Measurements from ENCODE around the gene KCNH1.

DNA sequence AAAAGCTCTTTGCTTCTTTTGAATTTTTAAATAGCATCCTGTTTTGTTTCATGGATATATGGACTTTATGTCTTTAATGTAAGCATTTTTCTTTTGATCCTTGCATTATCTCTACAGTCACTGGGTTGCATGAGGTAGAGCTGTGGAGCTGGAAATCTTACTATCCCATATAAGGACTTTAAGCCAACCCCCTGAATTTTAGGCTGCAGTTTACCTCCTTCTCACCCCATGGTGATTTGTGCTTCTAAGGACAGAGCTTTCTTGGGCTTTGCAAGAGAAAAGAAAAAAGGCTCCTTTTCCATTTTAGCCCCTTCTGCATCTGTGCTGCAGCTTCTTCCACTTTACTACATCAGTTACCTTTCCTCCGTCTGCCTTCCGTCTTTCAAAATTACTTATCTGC, 431.4 kb downstream of the KCNH1 start:
- TF ChIP-seq, protein P1, sequence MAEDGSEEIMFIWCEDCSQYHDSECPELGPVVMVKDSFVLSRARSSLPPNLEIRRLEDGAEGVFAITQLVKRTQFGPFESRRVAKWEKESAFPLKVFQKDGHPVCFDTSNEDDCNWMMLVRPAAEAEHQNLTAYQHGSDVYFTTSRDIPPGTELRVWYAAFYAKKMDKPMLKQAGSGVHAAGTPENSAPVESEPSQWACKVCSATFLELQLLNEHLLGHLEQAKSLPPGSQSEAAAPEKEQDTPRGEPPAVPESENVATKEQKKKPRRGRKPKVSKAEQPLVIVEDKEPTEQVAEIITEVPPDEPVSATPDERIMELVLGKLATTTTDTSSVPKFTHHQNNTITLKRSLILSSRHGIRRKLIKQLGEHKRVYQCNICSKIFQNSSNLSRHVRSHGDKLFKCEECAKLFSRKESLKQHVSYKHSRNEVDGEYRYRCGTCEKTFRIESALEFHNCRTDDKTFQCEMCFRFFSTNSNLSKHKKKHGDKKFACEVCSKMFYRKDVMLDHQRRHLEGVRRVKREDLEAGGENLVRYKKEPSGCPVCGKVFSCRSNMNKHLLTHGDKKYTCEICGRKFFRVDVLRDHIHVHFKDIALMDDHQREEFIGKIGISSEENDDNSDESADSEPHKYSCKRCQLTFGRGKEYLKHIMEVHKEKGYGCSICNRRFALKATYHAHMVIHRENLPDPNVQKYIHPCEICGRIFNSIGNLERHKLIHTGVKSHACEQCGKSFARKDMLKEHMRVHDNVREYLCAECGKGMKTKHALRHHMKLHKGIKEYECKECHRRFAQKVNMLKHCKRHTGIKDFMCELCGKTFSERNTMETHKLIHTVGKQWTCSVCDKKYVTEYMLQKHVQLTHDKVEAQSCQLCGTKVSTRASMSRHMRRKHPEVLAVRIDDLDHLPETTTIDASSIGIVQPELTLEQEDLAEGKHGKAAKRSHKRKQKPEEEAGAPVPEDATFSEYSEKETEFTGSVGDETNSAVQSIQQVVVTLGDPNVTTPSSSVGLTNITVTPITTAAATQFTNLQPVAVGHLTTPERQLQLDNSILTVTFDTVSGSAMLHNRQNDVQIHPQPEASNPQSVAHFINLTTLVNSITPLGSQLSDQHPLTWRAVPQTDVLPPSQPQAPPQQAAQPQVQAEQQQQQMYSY (CRISPR knock-in tag; IDR thresholded peaks at IDR 0.05): no peak
- TF ChIP-seq, protein P2, sequence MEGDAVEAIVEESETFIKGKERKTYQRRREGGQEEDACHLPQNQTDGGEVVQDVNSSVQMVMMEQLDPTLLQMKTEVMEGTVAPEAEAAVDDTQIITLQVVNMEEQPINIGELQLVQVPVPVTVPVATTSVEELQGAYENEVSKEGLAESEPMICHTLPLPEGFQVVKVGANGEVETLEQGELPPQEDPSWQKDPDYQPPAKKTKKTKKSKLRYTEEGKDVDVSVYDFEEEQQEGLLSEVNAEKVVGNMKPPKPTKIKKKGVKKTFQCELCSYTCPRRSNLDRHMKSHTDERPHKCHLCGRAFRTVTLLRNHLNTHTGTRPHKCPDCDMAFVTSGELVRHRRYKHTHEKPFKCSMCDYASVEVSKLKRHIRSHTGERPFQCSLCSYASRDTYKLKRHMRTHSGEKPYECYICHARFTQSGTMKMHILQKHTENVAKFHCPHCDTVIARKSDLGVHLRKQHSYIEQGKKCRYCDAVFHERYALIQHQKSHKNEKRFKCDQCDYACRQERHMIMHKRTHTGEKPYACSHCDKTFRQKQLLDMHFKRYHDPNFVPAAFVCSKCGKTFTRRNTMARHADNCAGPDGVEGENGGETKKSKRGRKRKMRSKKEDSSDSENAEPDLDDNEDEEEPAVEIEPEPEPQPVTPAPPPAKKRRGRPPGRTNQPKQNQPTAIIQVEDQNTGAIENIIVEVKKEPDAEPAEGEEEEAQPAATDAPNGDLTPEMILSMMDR (IDR thresholded peaks at IDR 0.05): no peak
- TF ChIP-seq TCF7 (CRISPR knock-in tag; IDR thresholded peaks at IDR 0.05; ENCODE audit: low read depth) (no peak), FOXJ3 (CRISPR knock-in tag; IDR thresholded peaks at IDR 0.05; ENCODE audit: borderline replicate concordance) (no peak), SP1 (CRISPR knock-in tag; conservative IDR thresholded peaks at IDR 0.05) (no peak), ZBTB21 (CRISPR knock-in tag; IDR thresholded peaks at IDR 0.05; ENCODE audit: borderline replicate concordance) (no peak)
- TF ChIP-seq, protein P3, sequence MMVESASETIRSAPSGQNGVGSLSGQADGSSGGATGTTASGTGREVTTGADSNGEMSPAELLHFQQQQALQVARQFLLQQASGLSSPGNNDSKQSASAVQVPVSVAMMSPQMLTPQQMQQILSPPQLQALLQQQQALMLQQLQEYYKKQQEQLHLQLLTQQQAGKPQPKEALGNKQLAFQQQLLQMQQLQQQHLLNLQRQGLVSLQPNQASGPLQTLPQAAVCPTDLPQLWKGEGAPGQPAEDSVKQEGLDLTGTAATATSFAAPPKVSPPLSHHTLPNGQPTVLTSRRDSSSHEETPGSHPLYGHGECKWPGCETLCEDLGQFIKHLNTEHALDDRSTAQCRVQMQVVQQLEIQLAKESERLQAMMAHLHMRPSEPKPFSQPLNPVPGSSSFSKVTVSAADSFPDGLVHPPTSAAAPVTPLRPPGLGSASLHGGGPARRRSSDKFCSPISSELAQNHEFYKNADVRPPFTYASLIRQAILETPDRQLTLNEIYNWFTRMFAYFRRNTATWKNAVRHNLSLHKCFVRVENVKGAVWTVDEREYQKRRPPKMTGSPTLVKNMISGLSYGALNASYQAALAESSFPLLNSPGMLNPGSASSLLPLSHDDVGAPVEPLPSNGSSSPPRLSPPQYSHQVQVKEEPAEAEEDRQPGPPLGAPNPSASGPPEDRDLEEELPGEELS (CRISPR knock-in tag; IDR thresholded peaks at IDR 0.05): no peak
